Effector CD8-positive, alpha-beta T cell (primary cell): ENCODE measurements around the gene FAM131A.

Experiments
- DNase-seq: peaks from one replicate; lab custom pipeline; 2025; lab: John Stamatoyannopoulos, UW

FAM131A gene

GRCh38 chr3:184377882-184378445 is 40.6 kb downstream of the FAM131A start, which contains the start of gene THPO:
Gene THPO (minus strand): TSS chr3:184378207. CDS start chr3:184376259, 1,948 bp downstream.
- DNase-seq = no peak

DNA sequence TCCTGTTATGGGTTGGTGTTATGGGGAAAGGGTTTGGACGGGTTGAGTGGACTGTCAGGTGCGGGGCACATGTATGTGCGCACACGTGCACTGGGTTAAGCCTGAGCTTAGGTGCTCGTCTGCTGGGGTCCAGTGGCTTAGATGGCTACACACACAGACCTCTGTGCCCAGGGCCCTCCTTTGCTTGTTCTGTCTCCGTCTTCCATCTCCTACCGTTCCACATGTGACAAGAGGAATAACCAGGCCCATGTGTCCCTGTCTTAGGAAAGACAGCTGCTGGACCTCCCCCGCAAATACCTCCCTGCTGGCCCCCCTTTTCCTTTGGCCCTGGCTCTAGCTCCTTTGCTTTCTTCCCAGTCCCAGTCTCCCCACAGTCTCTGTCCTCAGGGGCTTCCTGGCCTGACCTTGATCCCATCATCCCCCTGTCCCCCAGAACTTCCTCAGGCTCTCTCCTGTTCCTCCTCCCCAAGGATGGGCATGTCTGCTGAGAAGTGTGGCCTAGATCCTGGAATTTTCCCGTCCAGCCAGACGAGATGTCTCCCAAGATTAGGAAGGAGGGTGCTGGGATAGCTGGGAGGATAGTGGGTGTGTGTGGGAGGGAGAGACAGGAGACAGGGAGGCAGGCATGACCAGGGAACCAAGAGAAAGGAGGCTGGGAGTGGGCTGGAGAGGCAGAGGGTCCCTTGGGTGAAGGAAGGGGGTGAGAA is 41.4 kb downstream of the FAM131A start:
- no peak for DNase-seq

DNA sequence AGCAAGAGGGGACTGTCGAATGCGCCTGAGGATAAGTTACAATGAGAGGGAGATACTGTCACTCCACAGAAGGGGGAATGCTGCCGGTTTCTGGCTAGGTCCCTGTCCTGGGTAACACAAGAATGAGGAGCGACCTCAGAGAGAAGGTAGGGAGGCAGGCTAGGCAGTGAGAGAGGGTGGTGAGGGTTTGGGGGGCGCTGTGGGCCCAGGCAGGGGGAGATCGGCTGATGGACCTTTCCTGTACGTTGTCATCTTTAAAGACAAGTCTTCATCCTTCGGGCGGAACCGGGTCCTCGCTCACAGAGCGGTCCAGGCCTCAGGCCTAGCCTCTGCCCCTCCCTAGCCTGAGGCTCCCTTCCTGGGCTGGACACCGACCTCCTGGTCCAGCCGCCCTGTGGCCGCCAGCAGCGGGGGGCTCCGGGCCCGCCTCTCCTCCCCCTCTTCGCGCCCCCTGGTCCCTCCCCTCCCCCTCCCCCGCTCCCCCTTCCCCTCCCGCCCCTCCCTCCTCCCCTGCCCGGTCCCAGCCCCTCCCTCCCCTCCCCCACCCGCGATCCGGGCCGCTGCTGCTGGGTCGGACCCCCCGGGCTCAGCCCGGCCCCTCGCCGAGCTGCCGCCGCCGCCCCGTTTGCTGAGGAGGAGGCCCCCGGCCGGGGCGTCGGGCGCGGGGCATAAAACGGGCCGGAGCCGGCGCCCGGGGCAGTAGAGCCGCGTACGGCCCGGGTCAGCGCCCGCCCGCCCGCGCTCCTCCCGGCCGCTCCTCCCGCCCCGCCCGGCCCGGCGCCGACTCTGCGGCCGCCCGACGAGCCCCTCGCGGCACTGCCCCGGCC is 42.2 kb downstream of the FAM131A start, which contains the start of gene CHRD:
Gene CHRD (plus strand): TSS at position 697 of the 827 bp plus-strand sequence. CDS start 265 bp downstream, outside the sequence.
- no peak for DNase-seq

- DNase-seq = peak; percentile 5
These were observed 42.8 kb downstream of the FAM131A start for GRCh38 chr3:184380185-184380626.

DNA sequence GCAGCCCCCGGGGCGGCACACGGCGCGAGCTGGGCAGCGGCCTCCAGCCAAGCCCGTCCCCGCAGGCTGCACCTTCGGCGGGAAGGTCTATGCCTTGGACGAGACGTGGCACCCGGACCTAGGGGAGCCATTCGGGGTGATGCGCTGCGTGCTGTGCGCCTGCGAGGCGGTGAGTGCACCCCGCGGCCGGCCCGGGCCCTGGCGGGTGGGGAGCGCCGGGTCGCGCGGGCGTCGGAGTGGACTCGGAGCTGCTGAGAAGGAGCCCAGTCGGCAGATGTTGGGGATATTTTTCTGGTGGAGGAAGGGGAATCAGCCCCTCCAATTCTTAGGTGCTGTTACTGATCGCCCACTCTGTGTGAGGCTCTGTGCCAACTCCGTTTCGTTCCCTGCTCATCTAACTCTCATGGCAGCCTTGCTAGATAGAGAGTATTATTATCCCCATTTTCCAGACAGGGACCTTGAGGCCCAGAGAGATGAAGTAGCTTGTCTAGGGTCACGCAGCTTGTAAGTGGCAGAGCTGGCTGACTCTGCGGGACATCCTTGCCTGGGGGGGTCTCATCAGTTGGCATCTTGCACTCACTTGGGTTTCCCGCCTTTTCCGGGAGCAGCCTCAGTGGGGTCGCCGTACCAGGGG is 43.3 kb downstream of the FAM131A start:
- DNase-seq = no peak

DNA sequence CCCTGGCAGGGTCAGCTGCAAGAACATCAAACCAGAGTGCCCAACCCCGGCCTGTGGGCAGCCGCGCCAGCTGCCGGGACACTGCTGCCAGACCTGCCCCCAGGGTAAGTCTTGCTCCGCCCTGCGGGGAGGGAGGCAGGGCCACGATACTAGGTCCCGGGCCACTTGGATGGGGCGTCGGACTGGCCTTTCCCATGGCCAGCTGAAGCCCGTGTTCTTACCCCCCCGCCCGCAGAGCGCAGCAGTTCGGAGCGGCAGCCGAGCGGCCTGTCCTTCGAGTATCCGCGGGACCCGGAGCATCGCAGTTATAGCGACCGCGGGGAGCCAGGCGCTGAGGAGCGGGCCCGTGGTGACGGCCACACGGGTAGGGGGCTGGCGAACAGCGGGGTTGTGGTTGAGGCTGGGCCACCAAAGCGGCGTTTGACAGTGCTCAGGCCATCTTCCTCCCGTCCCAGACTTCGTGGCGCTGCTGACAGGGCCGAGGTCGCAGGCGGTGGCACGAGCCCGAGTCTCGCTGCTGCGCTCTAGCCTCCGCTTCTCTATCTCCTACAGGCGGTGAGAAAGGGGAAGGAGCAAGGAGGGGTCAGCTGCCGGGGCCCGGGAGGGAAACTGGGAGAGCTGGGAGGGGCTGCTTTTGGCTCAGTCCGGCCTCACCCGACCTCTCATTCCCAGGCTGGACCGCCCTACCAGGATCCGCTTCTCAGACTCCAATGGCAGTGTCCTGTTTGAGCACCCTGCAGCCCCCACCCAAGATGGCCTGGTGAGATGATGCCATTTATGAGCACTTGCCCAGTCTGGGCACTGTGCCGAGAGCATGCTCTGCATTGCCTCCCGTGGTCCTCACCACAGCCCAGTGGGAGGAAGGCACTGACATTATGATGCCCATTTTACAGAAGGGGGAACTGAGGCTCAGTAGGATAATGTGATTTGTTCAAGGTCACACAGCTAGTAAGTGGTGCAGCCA is 44.1 kb downstream of the FAM131A start:
- no peak for DNase-seq

DNA sequence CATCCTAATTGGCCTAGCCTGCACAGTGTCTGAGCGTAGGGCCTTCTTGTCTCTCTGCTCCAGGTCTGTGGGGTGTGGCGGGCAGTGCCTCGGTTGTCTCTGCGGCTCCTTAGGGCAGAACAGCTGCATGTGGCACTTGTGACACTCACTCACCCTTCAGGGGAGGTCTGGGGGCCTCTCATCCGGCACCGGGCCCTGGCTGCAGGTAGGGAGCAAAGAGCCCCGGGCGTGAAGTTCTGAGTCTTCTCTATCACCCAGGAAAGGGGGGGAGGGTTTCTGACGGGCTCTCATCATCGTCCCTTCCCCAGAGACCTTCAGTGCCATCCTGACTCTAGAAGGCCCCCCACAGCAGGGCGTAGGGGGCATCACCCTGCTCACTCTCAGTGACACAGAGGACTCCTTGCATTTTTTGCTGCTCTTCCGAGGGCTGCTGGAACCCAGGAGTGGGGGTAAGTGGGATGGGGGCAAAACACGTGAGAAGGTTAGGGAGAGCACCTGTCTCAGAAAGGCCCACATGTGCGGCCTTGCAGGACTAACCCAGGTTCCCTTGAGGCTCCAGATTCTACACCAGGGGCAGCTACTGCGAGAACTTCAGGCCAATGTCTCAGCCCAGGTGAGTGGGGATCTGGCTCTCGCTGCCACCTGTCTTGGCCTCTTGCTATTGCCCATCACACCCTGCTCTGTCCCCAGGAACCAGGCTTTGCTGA is 45.1 kb downstream of the FAM131A start:
- DNase-seq = no peak

DNA sequence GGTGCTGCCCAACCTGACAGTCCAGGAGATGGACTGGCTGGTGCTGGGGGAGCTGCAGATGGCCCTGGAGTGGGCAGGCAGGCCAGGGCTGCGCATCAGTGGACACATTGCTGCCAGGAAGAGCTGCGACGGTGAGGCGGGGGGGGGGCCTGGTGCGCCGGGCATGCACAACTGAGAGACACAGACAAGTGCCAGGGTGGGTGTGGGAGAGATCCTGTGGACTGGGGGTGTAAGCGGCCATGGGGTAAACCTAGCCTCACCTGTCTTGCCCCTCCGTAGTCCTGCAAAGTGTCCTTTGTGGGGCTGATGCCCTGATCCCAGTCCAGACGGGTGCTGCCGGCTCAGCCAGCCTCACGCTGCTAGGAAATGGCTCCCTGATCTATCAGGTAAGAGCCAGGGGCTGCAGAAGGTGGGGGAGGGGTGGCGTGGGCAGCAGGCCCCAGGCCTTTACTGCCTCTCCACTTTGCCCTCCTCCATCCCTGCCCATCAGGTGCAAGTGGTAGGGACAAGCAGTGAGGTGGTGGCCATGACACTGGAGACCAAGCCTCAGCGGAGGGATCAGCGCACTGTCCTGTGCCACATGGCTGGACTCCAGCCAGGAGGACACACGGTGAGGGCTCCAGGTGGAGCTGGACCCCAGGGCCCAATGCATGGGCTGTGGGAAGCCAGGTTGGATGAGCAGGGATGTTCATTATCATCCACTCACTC is 45.8 kb downstream of the FAM131A start:
- no peak for DNase-seq

DNA sequence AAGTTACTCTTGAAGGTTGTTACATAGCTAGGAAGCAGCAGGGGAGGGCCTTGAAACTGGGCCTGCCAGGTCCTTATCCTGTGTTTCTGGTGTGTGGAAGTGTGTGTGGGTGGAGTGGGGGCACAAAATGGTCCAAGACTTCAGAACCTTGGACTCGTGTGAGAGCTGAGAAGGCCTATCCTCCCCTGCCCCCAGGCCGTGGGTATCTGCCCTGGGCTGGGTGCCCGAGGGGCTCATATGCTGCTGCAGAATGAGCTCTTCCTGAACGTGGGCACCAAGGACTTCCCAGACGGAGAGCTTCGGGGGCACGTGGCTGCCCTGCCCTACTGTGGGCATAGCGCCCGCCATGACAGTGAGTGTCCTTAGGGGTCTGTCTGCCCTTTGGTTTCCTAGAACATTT is 46.9 kb downstream of the FAM131A start:
- no peak for DNase-seq

DNA sequence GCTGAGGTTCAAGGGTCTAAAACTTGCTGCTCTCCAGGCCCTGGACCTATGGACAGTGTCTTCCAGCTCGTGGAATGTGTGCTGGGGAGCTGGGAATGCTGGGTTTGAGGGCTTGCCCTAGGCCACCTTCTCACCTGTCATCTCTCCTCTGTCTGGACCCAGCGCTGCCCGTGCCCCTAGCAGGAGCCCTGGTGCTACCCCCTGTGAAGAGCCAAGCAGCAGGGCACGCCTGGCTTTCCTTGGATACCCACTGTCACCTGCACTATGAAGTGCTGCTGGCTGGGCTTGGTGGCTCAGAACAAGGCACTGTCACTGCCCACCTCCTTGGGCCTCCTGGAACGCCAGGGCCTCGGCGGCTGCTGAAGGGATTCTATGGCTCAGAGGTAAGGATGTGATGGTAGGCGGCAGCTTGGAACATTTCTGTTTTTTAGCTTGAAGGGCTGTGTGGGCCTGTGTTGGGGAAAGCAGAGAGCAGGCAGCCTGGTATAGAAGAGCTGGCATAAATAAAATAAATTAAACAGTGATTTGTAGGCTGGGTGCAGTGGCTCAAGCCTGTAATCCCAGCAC is 47.5 kb downstream of the FAM131A start:
- no peak for DNase-seq

GRCh38 chr3:184386047-184386806 is 48.8 kb downstream of the FAM131A start:
- DNase-seq = no peak

DNA sequence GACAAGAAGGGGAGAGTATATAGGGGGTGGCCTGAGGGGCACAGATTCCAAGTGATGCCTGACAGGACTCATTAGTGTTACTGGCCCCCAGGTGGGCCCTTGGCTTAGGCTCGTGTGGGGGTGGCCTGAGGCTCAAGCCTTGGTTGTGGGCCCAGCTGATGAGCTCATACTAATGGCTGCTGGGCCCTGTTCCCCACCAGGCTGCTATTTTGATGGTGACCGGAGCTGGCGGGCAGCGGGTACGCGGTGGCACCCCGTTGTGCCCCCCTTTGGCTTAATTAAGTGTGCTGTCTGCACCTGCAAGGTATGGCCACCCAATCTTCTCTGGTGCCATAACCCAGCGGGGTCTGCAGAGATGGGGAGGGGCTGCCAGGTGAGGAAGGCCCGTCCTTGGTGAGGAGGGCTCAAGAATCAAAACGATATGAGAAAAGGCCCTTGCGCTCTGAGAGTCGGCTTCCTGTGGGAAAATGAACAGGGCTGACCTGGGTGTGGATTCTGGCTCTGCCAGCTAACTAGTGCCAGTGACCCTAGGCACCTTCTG is 49.8 kb downstream of the FAM131A start:
- no peak for DNase-seq

- DNase-seq = no peak
These were observed 51.0 kb downstream of the FAM131A start for GRCh38 chr3:184388164-184388935.

GRCh38 chr3:184388936-184389230 is 51.5 kb downstream of the FAM131A start:
- no peak for DNase-seq

DNA sequence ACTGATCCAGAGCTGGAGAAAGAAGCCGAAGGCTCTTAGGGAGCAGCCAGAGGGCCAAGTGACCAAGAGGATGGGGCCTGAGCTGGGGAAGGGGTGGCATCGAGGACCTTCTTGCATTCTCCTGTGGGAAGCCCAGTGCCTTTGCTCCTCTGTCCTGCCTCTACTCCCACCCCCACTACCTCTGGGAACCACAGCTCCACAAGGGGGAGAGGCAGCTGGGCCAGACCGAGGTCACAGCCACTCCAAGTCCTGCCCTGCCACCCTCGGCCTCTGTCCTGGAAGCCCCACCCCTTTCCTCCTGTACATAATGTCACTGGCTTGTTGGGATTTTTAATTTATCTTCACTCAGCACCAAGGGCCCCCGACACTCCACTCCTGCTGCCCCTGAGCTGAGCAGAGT is 52.0 kb downstream of the FAM131A start:
- DNase-seq = no peak

GRCh38 chr3:184389935-184390528 is 52.6 kb downstream of the FAM131A start:
- DNase-seq = no peak

DNA sequence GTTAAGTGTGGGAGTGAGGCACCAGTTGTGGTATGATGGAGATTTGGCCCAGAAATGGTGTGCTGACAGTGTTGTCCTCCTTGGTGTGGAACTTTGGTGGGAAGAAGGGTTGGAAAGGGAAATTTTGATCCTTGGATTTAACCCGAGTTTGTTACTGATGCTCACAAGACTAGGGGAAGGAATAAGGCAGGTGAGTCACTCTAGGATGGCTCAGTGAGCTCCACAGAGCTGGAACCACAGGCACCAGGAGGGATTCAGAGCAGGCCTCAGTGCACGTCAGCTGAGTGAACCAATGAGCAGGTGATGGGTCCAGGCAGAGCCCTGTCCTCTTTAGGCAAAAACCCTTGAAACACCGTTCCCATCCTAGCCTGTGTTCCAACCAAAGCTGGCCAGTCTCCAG is 53.9 kb downstream of the FAM131A start:
- no peak for DNase-seq
